Loucy (cell line): Measurements from ENCODE around the gene FEM1A.

Source experiments
- EZH2phosphoT487 ChIP-seq: fragments of 200-600 bp; IDR thresholded peaks from 2 replicates; pipeline ENCODE4 v1.6.1; 2018; ENCODE audit warnings: antibody characterized with exemption, mild to moderate bottlenecking, moderate library complexity, borderline replicate concordance
- TF ChIP-seq, protein P1 (sequence below): fragments of 200-600 bp; sonication (generic); conservative IDR thresholded peaks from 2 replicates; pipeline ENCODE4 v1.5.1; 2014; ENCODE audit warnings: mild to moderate bottlenecking, antibody characterized with exemption, low read length

DNA sequence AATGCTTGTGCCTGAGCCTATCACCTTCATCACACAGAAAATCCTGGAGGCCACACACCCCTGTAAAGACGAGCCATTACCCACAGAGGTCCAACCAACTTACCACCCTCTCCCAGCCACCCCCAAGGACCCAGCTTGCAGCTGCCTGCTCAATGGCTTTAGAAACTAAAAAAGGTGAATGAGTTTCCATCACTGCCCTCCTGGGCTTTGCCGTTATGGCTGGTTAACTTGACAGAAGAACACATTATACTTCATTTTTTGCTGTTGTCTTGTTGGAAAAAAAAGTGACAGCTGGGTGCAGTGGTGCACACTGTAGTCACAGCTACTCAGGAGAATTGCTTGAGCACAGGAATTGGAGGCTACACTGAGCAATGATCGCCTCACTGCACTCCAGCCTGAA lies 17.4 kb upstream of the FEM1A start:
- TF ChIP-seq, protein P1, sequence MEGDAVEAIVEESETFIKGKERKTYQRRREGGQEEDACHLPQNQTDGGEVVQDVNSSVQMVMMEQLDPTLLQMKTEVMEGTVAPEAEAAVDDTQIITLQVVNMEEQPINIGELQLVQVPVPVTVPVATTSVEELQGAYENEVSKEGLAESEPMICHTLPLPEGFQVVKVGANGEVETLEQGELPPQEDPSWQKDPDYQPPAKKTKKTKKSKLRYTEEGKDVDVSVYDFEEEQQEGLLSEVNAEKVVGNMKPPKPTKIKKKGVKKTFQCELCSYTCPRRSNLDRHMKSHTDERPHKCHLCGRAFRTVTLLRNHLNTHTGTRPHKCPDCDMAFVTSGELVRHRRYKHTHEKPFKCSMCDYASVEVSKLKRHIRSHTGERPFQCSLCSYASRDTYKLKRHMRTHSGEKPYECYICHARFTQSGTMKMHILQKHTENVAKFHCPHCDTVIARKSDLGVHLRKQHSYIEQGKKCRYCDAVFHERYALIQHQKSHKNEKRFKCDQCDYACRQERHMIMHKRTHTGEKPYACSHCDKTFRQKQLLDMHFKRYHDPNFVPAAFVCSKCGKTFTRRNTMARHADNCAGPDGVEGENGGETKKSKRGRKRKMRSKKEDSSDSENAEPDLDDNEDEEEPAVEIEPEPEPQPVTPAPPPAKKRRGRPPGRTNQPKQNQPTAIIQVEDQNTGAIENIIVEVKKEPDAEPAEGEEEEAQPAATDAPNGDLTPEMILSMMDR, result no peak
- TF ChIP-seq EZH2phosphoT487, result no peak
